ENCODE measurements around the gene GNGT1. TPM values are rescaled to one million over a fixed set of nuclear protein-coding genes. Genes with fewer than 3 reads are reported as not detected.

The GNGT1 gene
- total and polyA plus RNA-seq, 2 of the 8 experiments (the other 6 are each of a cell fraction or from before 2014, with no cell fraction given), result 0.26 TPM; not detected in 1

GRCh38 chr7:93941945-93942344 is 35.6 kb downstream of the GNGT1 start:
- ChIA-PET CTCF (ENCODE audit: partially characterized antibody) (no interaction called here), POLR2A (ENCODE audit: partially characterized antibody) (no interaction called here)
- Histone ChIP-seq H3K4me2 (ENCODE audit: insufficient read depth in 1 of 2, low read depth in 2 of 2, low read length in 2 of 2) (no peak overlapping the region), H2BK5ac (ENCODE audit: low read depth, low read length) (no peak overlapping the region), H3K9me3 (ENCODE audit: insufficient read depth in 2 of 2, low read depth in 1 of 2, low read length in 1 of 2) (no peaks in the 10 kb centered on the region), H3K56ac (replicated peaks; ENCODE audit: insufficient read length, low read depth, low read length) (no peak overlapping the region), H3K27ac (ENCODE audit: low read depth, low read length) (no peak overlapping the region), H2BK15ac (ENCODE audit: low read length) (no peak overlapping the region), H3K14ac (ENCODE audit: insufficient read length) (no peak overlapping the region), H3K27me3 (replicated peaks in 1 of 4; ENCODE audit: control insufficient read depth in 3 of 4, extremely low read depth in 1 of 4, insufficient read depth in 3 of 4, low read length in 3 of 4) (no peaks in the 10 kb centered on the region), H2BK120ac (replicated peaks; ENCODE audit: low read depth, low read length) (no peak overlapping the region), H4K91ac (replicated peaks; ENCODE audit: insufficient read length, low read length) (no peak overlapping the region), H3K79me2 (ENCODE audit: control insufficient read depth in 1 of 2, insufficient read depth in 2 of 2, low read length in 2 of 2) (no peaks in the 10 kb centered on the region), H4K5ac (ENCODE audit: insufficient read length, low read depth, low read length) (no peak overlapping the region), H3K4me3 (ENCODE audit: extremely low read depth in 1 of 4, insufficient read depth in 2 of 4, low read depth in 3 of 4, low read length in 4 of 4) (no peak overlapping the region), H2AFZ (ENCODE audit: low read length) (no peak overlapping the region), H4K8ac (ENCODE audit: extremely low read depth, insufficient read depth, low read length) (no peak overlapping the region), H3K36me3 (ENCODE audit: control insufficient read depth in 2 of 4, insufficient read depth in 4 of 4, low read length in 3 of 4) (no peaks in the 10 kb centered on the region), H3K23me2 (ENCODE audit: low read depth, low read length) (no peaks in the 10 kb centered on the region; the same call in 1 of the 2 replicates), H3K18ac (ENCODE audit: extremely low read depth, low read length) (no peak overlapping the region), H3K4me1 (replicated peaks in 1 of 4; ENCODE audit: control insufficient read depth in 3 of 4, insufficient read depth in 4 of 4, low read length in 3 of 4) (no peaks in the 10 kb centered on the region), H3K4ac (replicated peaks; ENCODE audit: insufficient read length, low read depth, low read length) (no peak overlapping the region), H2AK5ac (ENCODE audit: low read depth, low read length) (no peak overlapping the region), H3K79me1 (ENCODE audit: low read depth, low read length) (no peaks in the 10 kb centered on the region), H2BK20ac (ENCODE audit: low read length) (no peak overlapping the region), H3K23ac (ENCODE audit: insufficient read length) (no peak overlapping the region), H3K9ac (replicated peaks in 1 of 4; ENCODE audit: extremely low read depth in 1 of 4, low read depth in 3 of 4, low read length in 3 of 4) (no peak overlapping the region), H4K20me1 (replicated peaks in 1 of 2; ENCODE audit: control insufficient read depth in 1 of 2, insufficient read depth in 2 of 2, low read length in 2 of 2) (no peaks in the 10 kb centered on the region), H2BK12ac (ENCODE audit: low read depth, low read length) (no peak overlapping the region)
- FAIRE-seq (no peak), DNase-seq (ENCODE audit: low read depth in 1 of 2, low spot score in 2 of 2) (no peak)
- TF ChIP-seq ATF3 (IDR thresholded peaks at IDR 0.05; ENCODE audit: insufficient read depth, low read depth, low read length), result no peak
- TF ChIP-seq SIX5 (IDR thresholded peaks at IDR 0.05; ENCODE audit: low read depth, low read length), result no peak
- no peak for TF ChIP-seq SP2 (IDR thresholded peaks at IDR 0.05; ENCODE audit: low read length)
- TF ChIP-seq RAD21 (IDR thresholded peaks at IDR 0.05 in 1 of 2, conservative IDR thresholded peaks at IDR 0.05 in 1 of 2; ENCODE audit: low read depth in 2 of 2, low read length in 2 of 2), result no peak
- no peak for TF ChIP-seq RBBP5 (IDR thresholded peaks at IDR 0.05; ENCODE audit: borderline replicate concordance, low read depth, low read length)
- 92% methylated on average over 2 of the region's 2 CpGs; no CpG with 5 or more reads in 1 of the 2 experiments for WGBS, 2 experiments (ENCODE audit: extremely low coverage in 1 of 2, insufficient coverage in 1 of 2, insufficient read length in 1 of 2, insufficient replicate concordance in 2 of 2, low coverage in 1 of 2, low lambda C conversion rate in 2 of 2, missing lambda C conversion rate in 1 of 2)
